ENCODE measurements around the gene CWF19L2.
"Not testable (repeated sequence)": the region's sequence is repeated elsewhere in the genome, so short reads cannot be mapped to it uniquely, and the experiment has no call there.

Gene CWF19L2

DNA sequence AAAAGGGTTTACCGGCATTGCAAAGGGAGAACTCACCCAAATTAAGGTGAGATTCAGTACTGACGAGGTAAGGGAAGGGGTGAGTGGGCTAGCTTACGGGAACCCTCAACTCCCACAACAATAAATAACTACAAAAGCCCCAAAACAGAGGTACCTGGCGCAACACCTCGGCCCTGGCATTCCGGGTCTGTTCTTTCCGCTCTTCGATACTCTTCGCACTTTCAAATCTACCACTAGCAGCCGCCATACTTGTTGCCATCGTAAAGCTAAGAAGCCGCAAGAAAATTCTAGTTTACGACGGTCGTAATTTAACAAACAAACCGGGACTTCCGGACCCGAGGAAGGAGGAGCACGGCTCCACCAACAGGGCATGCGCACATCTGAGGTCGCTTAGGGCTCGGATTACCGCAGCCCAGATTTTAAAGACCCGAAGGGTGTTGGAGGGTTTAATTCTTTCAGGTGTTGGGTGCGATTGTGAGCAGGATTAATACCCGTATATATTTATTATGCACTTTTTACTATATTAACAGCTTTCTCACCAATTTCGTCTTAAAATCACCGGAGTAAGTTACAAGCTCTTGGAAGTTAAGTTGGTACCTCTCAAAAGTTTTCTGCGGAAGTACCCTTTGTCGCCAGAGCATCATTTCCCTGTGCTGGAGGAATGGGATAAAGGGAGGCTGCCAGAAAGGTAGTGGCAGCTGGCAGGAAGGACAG lies at the start of gene CWF19L2:
TSS of gene CWF19L2 (minus strand) at position 268 of the 714 bp plus-strand sequence. CDS start at position 259, 9 bp downstream.
- DNase-seq (ENCODE audit: low spot score) = peak; percentile 95

DNA sequence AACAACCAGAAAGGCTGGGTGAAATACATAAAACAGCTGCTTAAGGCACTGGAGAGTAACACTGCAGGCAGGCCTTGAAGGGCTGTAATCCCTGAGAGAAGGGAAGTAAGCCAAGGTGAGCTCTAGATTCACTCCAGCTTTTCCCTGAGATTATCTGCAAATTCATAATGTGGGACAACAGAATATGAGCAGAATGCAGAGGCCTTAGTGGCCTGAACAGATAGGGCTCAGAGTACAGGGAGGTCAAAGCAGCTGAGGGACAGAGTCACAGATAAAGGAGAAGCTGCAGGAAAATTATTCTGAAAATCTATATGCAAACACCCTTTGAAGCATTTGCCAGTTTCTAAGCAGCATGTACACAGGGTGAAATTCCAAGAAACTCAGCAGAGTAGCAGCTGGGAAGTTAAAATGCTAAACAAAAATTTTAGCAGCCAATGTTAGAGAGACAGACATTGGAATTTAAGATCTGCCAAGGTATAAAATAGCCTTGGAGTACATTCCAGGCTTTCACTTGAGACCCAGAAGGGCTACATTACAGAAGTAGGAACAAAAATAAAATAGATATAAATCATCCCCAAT lies 48.1 kb upstream of the CWF19L2 start:
- no peak for DNase-seq (ENCODE audit: low spot score)

DNA sequence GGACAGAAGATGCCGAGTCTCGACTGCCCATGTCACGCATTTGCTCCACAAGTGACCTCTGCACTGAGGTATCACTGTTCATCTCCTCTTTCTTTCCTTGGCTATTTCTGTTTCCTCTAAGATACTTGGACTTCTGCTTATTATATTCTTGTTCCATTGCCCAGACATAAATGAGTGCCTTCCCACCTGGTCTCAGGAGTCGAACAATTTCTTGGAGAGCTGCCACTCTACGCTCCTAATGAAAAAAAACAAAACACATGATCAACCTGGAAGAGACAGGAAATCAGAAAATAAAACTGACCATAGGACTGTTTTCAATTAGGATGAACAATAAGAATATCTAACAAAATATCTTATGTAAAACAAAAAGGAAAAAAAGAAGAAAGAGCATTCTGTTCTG lies 47.4 kb upstream of the CWF19L2 start:
- DNase-seq (ENCODE audit: low spot score) = no peak

DNA sequence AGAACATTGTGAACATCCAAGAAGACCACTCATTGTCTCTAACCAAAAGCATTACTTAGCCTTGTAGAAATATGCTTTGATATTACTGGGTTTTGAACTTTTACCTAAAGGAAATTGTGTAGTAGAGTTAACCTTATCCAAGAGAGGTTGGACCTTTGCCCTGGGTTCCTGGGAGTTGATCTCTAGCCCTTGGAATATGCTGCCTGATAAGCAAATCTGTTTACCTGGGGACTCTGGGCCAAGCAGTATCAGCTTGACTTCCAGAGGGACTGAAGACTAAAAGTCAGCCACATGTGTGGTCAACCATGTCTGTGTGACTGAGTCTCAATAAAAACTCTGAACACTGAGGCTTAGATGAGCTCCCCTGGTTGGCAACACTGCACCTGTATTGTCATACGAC lies 44.1 kb upstream of the CWF19L2 start:
- no peak for DNase-seq (ENCODE audit: low spot score)

DNA sequence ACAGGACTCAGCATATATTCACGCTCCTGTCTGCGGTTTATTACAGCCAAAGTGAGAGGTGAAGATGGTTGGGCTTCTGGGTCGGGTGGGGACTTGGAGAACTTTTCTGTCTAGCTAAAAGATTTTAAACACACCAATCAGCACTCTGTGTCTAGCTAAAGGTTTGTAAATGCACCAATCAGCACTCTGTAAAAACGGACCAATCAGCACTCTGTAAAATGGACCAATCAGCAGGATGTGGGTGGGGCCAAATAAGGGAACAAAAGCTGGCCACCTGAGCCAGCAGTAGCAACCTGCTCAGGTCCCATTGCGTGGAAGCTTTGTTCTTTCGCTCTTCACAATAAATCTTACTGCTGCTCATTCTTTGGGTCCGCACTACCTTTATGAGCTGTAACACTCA lies 39.7 kb upstream of the CWF19L2 start:
- DNase-seq (ENCODE audit: low spot score) = not testable (repeated sequence)

DNA sequence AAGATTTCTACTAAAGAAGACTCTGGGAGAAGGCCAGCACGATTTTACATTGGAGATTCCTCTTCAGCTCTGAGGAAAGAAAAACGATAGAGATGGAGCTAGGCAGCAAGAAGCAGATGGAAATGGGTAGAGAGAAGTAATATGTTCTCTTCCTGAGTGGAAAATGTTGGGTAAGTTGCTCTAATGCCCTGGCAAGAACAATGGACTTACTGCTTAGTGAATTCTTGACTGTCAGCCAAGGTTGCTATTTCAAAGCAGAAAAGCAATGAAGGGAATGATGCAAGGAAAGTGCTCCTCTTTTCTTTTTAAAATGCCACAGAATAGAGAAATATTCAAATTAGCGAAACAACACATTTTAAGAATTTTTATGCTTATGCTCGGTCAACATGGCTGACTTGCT lies 38.4 kb upstream of the CWF19L2 start:
- peak; percentile 39 for DNase-seq (ENCODE audit: low spot score)

DNA sequence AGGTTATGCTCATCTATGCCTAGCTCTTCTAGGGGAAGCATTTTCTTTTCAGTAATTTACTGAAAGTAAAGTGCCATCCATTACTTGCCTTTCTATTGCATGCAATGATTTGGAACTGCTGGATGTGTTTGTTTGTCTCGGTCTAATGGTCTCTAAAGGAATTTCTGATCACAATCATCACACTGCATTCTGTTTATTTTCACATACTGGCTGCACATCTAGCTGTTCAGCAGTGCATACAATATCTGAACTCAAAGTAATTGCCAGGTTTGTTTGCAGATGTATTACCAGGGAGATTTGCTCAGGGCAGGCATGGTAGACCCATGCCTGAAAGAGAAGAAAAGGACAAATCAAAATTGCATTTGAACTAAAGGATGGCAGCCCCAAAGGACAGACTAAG lies 36.4 kb upstream of the CWF19L2 start:
- DNase-seq (ENCODE audit: low spot score) = no peak

DNA sequence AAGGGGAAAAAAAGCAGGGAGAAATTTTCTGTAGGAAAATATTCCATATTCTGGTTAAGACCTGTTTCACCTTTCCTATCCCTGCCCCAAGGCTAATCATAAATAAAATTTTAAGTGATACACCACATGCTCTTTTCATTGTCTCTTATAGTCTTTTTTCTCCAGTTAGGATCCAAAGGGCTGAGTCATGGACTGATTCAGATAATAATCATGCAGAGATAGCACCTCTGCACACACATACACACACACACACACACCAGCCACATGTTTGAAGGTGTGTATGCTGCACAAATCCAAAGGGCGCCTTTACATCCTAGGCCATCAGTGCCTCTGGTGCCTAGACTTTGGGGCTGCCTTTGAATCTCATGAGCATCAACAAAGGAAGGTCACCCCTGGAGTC lies 35.5 kb upstream of the CWF19L2 start:
- no peak for DNase-seq (ENCODE audit: low spot score)

DNA sequence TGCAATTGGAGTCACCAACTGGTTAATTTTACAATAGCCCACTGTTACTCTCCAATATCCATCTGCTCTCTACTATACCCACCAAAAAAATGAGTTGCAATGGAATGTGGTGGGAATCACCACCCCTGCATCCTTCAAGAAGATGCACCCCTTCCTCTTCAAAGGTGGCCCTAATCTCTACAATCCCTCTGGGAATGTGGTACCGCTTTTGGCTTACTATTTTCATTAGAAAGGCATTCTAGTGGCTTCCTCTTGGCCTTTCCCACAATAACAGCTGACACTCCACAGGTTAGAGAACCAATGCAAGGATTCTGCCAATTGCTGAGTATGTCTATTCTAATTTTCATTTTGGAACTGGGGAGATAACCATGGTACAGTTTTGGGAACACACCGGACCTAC lies 33.2 kb upstream of the CWF19L2 start:
- DNase-seq (ENCODE audit: low spot score) = no peak

DNA sequence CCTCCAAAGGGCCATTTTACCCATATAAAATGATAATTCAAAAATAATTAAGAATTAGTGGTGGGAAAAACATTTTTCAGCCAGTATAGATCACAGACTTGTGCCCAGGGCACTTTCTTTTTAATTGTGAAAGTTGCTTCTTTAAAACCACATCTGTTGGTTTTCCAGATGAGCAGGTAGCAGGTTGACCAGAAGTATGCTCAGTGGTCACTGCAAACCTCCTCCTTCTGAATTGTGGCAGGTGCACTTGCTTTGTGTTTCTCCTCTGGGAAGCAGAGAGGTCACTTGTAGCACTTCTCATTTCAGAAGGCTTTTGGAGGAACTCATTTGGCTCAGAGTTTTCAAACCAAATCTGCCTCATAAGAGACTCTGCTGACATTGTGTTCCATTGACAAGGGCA lies 24.6 kb upstream of the CWF19L2 start:
- no peak for DNase-seq (ENCODE audit: low spot score)

DNA sequence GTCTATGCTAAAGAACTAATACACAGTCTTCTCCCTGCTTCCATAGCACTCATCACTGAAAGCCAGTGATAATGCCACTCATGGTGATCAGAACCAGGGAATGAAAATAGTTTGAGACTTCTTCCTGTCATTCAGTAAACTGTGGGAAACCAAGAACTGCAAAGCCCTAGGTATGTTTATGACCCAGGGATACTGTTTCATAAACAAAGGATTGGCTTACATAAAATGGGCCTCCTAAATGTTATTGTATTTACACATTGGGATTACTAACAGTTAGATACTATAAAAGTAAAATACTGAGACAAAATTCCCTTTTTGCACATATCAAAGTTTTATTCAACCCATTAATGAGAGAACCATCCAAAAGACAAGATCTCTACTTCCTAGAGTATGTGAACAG lies 21.3 kb upstream of the CWF19L2 start:
- no peak for DNase-seq (ENCODE audit: low spot score)

DNA sequence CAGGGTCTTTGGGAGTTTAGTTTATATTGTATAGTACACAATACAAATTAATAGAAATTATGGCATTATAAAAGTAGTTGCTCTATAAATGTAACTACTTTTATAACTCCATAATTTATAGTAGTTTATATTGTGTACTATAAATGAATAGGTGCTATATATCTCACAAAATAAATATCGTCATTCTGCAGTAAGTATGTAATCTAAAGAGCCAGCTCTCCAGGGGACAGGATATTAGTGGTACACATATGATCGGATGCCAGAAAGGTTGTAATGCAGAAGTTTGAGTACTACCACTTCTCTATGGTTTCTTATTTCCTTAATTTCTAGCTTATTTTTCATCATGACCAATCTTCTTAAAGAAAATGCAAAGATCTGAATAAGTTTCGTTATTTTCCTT lies 20.2 kb upstream of the CWF19L2 start:
- no peak for DNase-seq (ENCODE audit: low spot score)

DNA sequence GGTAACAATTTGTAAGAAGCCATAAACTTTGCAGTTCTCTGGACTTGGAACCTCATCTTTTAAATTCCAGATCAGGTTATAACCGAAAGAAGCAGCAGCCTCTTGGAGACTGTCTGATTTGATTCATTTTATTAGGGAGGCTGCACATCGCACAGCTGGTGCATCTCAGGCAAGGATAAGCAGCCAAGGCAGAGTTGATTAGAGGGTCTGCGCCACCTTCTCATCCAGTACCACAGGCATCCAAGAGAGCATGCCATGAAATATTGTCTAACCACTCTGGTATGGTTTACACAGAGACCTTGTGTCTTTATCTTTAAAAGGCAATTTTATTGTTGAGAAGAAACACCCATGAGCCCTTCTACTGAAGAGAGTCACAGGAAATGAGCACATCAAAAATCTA lies 16.2 kb upstream of the CWF19L2 start:
- DNase-seq (ENCODE audit: low spot score) = no peak

DNA sequence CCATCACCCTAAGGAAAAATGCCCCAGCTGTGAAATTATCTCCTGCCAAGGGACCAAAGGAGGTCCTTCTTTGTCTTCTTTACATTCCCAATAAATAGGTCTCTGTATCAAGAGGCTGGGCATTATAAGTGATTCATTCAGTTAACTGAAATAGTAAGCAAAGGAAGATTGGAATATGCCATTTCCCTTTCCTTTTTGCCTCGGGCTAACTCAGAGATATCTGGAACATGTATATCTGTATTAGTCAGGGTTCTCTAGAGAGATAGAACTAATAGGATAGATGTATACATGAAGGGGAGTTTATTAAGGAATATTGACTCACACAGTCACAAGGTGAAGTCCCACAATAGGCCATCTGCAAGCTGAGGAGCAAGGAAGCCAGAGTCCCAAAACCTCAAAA lies 15.3 kb upstream of the CWF19L2 start:
- DNase-seq (ENCODE audit: low spot score) = no peak

DNA sequence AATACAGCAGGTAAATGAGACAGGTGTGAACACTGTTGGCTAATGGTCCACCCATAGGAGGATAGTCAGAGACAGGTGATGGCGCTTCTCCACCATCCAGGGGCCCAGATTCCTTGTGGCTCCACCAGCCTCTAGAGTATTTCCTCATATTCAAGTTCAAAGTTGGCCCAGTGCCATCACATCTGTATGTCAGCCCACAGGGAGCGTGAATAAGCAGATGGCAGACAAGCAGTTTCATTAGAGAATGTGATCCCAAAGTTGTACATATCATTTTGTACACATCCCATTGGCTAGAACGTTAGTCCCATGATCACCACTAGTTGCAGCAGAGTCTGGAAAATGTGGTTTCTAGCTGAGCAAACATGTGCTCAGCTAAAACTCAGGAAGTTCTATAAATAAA lies 11.0 kb upstream of the CWF19L2 start:
- DNase-seq (ENCODE audit: low spot score) = no peak

DNA sequence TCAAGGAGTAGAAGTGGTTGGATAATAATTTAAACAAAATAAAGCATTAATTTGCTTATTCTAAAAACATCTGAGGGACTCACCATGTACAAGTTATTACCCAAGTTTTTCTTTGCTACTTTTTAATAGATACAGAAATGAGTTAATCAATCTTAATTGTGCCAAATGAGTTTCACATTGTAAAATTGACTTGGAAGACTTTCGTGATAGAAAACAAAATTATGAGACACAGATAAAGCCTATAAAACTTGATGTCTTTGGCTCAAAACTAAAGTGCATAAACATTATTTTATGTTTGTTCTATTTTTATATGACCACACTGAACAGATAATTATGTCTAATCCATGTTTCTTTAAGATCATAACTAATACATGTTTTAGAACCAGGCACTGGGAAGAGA lies 10.1 kb upstream of the CWF19L2 start:
- DNase-seq (ENCODE audit: low spot score) = no peak

DNA sequence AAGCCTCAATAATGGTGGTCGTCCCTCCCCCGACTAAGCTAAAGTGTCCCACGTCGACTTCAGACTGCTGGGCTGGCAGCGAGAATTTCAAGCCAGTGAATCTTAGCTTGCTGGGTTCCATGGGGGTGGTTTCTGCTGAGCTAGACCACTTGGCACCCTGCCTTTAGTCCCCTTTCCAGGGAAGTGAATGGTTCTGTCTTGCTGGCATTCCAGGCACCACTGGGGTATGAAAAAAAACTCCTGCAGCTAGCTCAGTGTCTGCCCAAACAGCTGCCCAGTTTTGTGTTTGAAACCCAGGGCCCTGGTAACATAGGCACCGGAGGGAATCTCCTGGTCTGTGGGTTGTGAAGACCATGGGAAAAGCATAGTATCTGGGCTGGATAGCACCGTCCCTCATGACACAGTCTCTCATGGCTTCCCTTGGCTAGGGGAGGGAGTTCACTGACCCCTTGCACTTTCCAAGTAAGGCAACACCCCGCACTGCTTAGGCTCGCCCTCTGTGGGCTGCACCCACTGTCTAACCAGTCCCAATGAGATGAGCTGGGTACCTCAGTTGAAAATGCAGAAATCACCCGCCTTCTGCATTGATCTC lies 8.7 kb upstream of the CWF19L2 start:
- not testable (repeated sequence) for DNase-seq (ENCODE audit: low spot score)

DNA sequence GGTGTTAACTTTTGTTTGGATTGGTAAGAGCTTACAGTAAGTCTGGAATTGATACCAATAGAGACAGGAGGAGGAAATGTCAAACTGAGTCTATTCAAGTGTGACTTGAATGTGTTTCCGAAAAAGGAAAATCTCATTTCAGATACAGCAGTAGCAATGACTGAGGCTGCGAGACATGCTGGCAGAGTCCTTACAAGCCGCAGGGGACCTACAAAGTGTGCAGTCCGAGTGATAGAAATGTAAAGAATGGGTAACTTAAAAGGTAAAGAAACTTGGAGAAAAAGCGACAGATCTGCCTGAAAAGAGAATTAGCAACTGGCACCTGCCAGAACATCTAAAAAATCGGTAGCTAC lies 444 bp downstream of the CWF19L2 start:
- peak; percentile 11 for DNase-seq (ENCODE audit: low spot score)

DNA sequence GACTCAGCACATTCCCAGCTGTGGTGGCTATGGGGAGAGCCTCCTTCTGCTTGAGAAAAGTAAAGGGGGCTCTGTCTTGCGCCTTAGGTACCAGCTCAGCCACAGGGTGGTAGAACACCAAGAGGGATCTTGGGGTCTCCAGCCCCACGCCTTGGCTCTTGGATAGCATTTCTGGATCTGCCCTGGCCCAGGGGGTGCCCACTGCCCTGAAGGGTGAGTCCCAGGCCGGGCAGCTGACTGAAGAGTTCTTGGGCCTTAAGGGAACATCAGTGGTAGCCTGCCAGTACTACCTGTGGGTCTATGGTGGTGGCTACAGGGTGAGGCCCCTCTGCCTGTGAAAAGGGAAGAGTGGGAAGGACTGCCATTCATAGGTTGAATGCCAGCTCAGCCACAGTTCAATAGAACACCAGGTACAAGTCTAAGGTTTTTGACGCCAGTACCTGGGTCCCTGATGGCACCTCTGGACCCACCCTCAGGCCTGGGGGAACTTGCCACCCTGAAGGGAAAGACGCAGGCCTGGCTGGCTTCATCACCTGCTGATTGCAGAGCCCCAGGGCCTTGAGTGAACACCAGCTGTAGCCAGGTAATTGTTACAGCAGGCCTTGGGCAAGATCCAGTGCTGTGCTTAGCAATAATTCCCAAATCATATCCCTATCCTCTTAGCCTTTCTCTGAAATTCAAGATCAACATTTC lies 3.9 kb downstream of the CWF19L2 start:
- no peak for DNase-seq (ENCODE audit: low spot score)

DNA sequence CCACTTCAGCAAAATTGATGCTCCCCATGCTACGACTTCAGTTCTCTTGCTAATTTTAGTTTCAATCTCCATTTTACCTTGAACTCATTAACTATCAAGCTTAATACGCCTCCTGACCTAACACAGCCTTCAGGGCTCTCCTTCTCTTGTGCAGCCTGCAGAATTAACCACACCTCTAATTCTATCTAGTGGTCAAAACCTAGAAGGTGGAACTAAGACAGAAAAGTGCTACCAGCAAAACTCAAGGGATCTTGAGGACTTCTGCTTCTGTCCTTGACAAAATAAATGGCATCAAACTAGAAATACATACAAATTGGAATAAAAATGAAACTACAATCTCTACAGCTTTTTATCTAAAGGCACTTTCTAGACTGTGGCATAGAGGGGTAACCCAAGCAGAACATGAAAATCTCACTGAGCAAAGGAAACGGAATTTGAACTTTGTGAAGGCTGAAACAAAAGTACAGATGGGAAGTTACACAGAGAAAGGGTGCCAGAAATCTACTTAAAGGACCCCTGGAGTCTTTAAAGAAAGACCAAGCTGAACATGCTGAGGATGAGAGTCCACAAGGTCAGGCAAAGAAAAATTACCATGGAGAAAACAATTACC lies 10.7 kb downstream of the CWF19L2 start:
- no peak for DNase-seq (ENCODE audit: low spot score)

DNA sequence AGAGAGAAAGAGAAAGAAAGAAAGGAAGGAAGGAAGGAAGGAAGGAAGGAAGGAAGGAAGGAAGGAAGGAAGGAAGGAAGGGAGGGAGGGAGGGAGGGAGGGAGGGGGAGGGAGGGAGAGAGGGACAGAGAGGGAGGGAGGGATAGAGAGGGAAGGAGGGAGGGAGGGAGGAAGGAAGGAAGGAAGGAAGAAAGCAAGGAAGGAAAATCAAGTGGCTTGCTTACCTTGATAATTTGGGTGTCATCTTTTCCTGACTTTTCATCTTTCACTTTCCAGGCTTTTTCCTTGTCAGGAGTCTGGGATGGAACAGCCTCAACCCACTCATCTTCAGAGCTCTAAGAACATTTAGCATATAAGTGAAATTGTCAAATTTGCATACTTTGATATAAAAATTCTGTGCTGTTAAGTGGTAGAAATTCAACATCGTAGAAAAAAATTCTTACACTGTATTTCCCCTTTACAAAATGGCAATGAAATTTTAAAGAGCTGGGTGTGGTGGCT lies 14.9 kb downstream of the CWF19L2 start:
- no peak for DNase-seq (ENCODE audit: low spot score)

DNA sequence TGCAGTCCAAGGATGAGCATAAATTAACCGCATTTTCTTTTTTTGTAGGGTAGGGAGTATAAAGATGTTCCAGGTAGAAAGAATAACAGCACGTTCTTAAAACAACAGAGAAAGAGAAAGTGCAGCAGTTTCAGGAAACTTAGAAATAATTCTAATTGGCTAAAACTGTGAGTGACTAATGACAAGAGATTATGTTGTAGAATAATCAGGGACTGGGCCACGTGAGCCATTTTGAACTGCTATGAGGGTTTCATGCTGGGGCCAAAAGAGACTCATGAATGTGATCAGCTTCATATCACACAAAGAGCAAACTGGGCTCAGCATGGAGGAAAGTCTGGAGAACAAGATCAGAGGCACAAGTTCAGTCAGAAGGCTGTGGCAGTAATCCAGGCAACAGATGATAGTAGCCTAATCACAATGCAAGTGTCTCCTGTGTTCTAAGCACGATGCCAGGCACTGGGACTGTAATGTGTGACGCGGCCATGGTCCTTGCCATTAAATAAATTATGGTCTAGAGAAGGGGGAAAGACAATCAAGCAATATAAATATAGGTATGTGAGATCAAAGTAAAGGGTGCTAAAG lies 17.9 kb downstream of the CWF19L2 start:
- no peak for DNase-seq (ENCODE audit: low spot score)

All from COLO829 (cell line).